Measurements from ENCODE around the gene ADD3. TPM values are rescaled to one million over a fixed set of nuclear protein-coding genes. Genes with fewer than 3 reads are reported as not detected.
A peak's percentile ranks its signal among the peaks of the same experiment; 100 is the strongest.

The ADD3 gene
- total and polyA plus RNA-seq, 2 of the 13 experiments (the other 11 are each of a cell fraction or from before 2014, with no cell fraction given): 44.7 to 57.5 TPM

GRCh38 chr10:109974504-109975191 lies 33.1 kb upstream of the ADD3 start (continued):
- TF ChIP-seq, protein P1, sequence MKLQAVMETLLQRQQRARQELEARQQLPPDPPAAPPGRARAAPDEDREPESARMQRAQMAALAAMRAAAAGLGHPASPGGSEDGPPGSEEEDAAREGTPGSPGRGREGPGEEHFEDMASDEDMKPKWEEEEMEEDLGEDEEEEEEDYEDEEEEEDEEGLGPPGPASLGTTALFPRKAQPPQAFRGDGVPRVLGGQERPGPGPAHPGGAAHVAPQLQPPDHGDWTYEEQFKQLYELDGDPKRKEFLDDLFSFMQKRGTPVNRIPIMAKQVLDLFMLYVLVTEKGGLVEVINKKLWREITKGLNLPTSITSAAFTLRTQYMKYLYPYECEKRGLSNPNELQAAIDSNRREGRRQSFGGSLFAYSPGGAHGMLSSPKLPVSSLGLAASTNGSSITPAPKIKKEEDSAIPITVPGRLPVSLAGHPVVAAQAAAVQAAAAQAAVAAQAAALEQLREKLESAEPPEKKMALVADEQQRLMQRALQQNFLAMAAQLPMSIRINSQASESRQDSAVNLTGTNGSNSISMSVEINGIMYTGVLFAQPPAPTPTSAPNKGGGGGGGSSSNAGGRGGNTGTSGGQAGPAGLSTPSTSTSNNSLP (IDR thresholded peaks at IDR 0.05; ENCODE audit: low read depth, low read length): peak; percentile 45; the same call in 1 of the 2 replicates
- TF ChIP-seq ZNF557 (CRISPR knock-in tag; IDR thresholded peaks at IDR 0.05) (no peak), ZNF484 (CRISPR knock-in tag; IDR thresholded peaks at IDR 0.05; ENCODE audit: borderline replicate concordance, low read depth) (no peak), ZNF451 (CRISPR knock-in tag; IDR thresholded peaks at IDR 0.05) (no peak), ZBTB21 (CRISPR knock-in tag; IDR thresholded peaks at IDR 0.05) (no peak), PRPF4 (IDR thresholded peaks at IDR 0.05; ENCODE audit: low read depth, low read length, poor library complexity, severe bottlenecking) (no peak), ZNF512 (CRISPR knock-in tag; IDR thresholded peaks at IDR 0.05) (no peak), SIX4 (CRISPR knock-in tag; IDR thresholded peaks at IDR 0.05) (peak; percentile 41; the same call in 1 of the 2 replicates), NFKB2 (CRISPR knock-in tag; IDR thresholded peaks at IDR 0.05; ENCODE audit: borderline replicate concordance) (no peak), GLI4 (CRISPR knock-in tag; IDR thresholded peaks at IDR 0.05; ENCODE audit: borderline replicate concordance) (no peak), RFX5 (IDR thresholded peaks at IDR 0.05; ENCODE audit: low read depth, low read length) (no peak), ZNF619 (CRISPR knock-in tag; IDR thresholded peaks at IDR 0.05) (no peak), ZNF496 (CRISPR knock-in tag; IDR thresholded peaks at IDR 0.05; ENCODE audit: insufficient replicate concordance) (no peak), CREB1 (IDR thresholded peaks at IDR 0.05) (no peak), CREB1 (CRISPR knock-in tag; IDR thresholded peaks at IDR 0.05) (no peak), ZNF776 (CRISPR knock-in tag; IDR thresholded peaks at IDR 0.05) (no peak), MYPOP (CRISPR knock-in tag; IDR thresholded peaks at IDR 0.05) (peak; percentile 30; the same call in 1 of the 2 replicates), SOX6 (IDR thresholded peaks at IDR 0.05) (no peak), SOX6 (CRISPR knock-in tag; IDR thresholded peaks at IDR 0.05) (peak; percentile 86), ZNF180 (CRISPR knock-in tag; IDR thresholded peaks at IDR 0.05; ENCODE audit: borderline replicate concordance, low read depth) (no peak)
- TF ChIP-seq, protein P2, sequence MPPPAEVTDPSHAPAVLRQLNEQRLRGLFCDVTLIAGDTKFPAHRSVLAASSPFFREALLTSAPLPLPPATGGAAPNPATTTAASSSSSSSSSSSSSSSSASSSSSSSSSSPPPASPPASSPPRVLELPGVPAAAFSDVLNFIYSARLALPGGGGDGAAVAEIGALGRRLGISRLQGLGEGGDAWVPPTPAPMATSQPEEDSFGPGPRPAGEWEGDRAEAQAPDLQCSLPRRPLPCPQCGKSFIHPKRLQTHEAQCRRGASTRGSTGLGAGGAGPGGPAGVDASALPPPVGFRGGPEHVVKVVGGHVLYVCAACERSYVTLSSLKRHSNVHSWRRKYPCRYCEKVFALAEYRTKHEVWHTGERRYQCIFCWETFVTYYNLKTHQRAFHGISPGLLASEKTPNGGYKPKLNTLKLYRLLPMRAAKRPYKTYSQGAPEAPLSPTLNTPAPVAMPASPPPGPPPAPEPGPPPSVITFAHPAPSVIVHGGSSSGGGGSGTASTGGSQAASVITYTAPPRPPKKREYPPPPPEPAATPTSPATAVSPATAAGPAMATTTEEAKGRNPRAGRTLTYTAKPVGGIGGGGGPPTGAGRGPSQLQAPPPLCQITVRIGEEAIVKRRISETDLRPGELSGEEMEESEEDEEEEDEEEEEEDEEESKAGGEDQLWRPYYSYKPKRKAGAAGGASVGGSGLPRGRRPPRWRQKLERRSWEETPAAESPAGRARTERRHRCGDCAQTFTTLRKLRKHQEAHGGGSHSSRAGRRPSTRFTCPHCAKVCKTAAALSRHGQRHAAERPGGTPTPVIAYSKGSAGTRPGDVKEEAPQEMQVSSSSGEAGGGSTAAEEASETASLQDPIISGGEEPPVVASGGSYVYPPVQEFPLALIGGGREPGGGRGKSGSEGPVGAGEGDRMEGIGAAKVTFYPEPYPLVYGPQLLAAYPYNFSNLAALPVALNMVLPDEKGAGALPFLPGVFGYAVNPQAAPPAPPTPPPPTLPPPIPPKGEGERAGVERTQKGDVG (CRISPR knock-in tag; IDR thresholded peaks at IDR 0.05; ENCODE audit: borderline replicate concordance): no peak
- TF ChIP-seq, protein P3, sequence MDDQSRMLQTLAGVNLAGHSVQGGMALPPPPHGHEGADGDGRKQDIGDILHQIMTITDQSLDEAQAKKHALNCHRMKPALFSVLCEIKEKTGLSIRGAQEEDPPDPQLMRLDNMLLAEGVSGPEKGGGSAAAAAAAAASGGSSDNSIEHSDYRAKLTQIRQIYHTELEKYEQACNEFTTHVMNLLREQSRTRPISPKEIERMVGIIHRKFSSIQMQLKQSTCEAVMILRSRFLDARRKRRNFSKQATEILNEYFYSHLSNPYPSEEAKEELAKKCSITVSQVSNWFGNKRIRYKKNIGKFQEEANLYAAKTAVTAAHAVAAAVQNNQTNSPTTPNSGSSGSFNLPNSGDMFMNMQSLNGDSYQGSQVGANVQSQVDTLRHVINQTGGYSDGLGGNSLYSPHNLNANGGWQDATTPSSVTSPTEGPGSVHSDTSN (CRISPR knock-in tag; IDR thresholded peaks at IDR 0.05; ENCODE audit: borderline replicate concordance): no peak

Data from HepG2 (cell line).